Activated CD4-positive, alpha-beta T cell treated with anti-CD3 and anti-CD28 coated beads for 4 hours (primary cell): ENCODE measurements around the gene CBFA2T3.

Source experiments
- DNase-seq, 2 donors: peaks; one replicate each; pipeline ENCODE4 v3.0.0-alpha.2; 2020

CBFA2T3 gene

DNA sequence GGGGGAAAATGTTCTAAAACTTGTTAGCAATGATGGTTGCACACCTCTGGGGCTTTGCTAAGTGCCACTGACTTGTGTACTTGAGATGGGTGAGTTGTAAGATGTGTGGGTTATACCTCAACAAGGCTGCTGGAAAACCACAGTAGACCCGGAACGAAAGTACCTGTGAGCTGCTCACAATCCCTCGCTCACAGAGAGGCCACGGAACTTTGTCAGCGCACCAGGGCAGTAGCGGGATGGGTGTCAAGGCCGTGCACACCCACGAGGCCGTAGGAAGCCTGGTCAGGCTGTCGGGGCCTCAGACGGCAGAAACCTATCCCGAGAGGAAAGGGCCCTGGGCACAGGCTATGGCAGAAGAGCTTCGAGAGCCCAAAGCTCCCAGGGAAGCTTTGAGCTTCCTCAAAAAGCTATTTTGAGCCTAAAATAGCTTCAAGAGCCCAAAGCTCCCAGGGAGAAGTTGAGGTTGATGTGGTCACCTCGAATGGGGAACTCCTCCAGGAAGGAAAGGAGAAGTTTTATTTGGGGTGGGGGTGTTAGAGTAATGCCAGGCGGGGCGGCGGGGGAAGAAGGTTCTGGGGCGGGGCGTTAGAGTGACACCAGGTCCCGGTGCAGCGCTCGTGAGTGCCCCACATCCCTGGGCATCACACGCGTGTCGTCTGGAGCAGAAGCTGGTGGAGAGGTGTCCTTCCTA is 19.0 kb downstream of the CBFA2T3 start:
- no peak for DNase-seq

DNA sequence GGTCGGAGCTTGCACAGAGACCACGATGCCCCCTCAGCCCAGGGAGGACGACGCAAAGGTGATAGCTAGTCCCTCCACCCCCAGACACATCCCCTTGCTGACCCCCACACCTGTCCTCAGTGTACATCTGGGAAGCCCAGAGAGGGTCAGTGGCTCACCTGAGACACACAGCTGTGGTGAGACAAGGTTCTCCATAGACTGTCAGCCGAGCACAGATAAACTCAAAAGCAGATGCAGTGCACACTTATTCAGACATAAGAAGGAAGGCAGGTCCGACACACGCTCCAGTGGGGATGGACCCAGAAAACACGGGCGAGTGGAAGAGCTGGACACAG is 19.6 kb downstream of the CBFA2T3 start:
- DNase-seq = no peak

DNA sequence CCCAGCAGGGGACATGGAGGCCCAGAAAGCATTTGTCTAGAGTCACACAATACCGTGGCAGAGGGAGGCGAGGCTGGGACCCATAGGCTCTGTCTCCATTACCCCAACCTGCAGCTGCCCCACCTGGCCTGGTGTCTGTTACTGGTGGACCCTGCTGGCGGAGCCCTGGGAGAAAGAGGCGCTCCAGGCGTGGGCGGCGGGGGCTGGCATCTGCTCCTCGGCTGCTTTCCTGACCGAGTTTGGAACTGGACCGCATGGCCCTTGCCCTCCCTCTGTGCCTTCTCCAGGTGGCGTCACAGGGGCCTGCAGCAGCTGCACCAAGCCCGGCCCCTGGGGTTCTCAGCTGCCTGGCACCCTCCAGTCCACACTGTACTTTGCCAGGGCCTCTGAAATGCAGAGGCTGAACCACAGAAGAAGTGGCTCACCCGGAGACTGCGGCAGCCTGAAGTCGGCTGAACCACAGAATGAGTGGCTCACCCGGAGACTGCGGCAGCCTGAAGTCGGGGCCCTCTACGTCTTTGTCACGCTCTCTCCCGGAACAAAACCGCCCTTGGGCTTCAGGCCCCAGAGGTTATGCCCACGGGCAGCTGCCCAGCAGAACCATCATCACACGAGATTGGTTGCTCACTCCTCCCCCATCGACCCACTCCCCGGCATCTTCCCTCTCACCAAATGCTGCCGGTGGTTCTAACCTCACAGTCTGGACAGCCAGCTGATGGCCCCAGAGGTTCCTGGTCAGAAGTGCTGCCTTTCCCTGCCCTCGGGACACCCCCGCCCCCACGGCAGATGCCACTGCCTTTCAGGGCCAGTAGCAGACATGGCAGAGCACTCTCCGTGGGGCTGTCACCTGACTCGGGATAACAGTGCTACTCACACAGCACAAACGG is 20.2 kb downstream of the CBFA2T3 start:
- DNase-seq = no peak

DNA sequence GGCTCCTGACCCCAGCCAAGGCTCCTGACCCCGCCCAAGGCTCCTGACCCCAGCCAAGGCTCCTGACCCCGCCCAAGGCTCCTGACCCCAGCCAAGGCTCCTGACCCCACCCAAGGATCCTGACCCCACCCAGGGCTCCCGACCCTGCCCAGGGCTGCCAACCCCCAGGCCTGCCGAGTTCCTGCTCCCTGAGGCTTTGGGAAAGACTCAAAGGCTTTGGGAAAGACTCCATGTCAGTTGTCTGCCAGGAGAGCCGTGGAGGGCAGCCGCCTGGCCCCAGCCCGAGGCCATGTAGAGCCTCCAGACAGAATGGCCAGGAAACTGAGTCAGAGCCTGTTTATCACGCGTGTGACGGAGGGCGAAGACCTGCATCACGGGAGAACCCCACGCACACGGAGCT is 21.1 kb downstream of the CBFA2T3 start:
- no peak for DNase-seq

DNA sequence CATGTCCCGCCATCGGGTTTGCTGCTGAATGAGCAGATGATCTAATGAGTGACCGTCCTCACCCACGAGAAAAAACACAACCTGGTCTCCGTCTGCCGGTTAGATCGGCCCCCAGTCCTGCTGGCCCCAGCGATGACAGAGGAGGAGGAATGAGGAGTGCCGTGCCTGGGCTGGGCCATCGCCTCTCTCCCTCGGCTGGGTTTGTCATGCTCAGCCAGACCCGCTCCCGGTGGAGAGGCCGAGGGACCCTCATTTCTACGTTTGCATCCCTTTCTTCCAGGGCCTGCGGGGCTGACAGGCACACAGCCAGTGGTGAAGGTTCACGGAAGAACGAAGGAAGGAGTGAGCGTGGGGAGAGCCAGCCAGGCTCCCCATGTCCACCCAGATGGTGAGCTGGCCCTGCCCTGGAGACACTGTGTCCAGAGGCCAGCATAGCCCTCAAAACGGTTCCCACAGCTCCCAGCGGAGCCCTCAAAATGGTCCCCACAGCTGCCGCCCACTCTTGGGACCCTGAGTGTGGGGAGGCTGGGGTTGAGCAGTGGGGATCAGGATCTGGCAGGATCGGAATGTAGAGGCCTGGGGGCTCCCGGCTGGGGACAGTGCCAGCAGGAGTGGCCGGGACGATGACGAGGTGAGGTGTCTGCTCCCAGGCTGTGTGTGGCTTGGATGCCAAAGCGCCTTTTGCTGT is 23.9 kb downstream of the CBFA2T3 start:
- no peak for DNase-seq

GRCh38 chr16:88951989-88952388 is 25.0 kb downstream of the CBFA2T3 start:
- no peak for DNase-seq

DNA sequence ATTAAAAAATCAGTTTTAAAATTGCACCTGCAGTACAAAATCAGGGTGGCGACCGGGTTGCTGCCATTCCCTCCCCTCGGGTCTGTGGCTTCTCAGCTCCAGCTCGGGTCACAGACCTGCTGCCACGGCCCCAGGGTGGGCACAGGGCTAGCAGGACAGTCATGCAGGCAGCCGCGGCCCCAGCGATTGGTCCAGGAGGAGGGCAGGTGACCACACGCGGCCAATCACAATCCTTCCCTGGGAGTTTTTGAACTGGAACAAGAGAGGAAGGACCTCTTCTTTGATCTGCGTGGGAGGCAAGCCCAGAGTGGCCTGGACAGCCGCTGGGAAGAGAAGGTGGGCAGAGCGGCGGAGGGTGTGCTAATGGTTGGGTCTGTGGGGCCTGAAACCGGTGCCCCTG is 25.5 kb downstream of the CBFA2T3 start:
- DNase-seq = no peak

DNA sequence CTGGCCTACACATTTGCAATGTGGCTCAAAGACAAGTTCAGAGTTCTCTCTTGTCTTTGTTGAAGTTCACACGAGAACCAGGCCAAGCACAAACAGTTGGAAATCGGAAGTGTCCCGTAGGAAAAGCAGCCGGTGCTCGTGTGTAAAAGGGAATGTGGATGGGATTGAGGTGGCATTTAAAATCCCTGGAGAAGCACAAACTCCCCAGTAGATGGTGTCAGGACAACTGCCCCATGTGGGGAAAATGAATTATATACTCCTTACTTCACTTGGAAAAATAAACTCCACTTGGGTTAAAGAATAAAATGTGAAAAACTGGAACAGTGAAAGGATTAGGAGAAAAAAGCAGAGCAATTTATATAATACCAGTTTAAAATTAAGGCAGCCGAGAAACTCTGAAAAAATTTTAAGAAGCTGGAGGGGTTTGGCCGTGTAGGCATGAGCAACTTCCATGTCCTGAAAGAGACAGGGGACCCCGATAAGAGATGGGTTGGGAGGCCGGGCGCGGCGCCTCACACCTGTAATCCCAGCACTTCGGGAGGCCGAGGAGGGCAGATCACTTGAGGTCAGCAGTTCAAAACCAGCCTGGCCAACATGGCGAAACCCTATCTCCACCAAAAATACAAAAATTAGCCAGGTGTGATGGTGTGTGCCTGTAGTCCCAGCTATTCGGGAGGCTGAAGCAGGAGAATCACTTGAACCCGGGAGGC is 28.1 kb downstream of the CBFA2T3 start:
- DNase-seq = no peak

GRCh38 chr16:88945473-88945872 is 31.5 kb downstream of the CBFA2T3 start:
- no peak for DNase-seq

- no peak for DNase-seq
Measured at GRCh38 chr16:88943741-88944140, 33.3 kb downstream of the CBFA2T3 start.

GRCh38 chr16:88943131-88943664 is 33.8 kb downstream of the CBFA2T3 start:
- no peak for DNase-seq

GRCh38 chr16:88941913-88942909 is 34.8 kb downstream of the CBFA2T3 start:
- DNase-seq = peak; percentile 44 to 46

- peak in 1 of 2 donors; percentile 15 for DNase-seq
Measured at GRCh38 chr16:88940862-88941817, 35.9 kb downstream of the CBFA2T3 start.

- no peak for DNase-seq
Measured at GRCh38 chr16:88939972-88940861, 36.8 kb downstream of the CBFA2T3 start.

- no peak for DNase-seq
Measured at GRCh38 chr16:88939245-88939971, 37.6 kb downstream of the CBFA2T3 start.

DNA sequence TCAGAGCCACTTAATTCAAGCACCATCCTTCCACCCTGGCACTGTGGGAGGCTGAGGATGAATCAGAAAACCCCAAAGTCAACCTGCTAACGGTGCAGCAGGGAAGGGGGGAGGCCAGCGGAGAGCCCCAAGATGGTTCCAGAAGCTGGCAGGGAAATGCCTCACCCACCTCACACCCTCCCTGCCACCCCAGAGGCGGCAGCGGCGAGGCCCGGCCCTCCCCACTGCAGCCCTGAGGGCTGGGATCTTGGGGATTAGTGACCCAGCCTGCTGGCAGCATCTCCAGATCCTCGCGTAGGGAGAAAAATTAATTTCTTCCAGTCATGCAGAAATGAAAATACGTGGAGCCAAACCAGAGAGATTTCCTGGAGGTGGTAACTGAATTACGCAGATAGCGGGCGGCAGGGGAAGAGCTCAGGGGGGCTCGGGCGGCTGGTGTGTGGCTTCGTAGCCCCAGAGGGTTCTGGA is 38.2 kb downstream of the CBFA2T3 start:
- no peak for DNase-seq

DNA sequence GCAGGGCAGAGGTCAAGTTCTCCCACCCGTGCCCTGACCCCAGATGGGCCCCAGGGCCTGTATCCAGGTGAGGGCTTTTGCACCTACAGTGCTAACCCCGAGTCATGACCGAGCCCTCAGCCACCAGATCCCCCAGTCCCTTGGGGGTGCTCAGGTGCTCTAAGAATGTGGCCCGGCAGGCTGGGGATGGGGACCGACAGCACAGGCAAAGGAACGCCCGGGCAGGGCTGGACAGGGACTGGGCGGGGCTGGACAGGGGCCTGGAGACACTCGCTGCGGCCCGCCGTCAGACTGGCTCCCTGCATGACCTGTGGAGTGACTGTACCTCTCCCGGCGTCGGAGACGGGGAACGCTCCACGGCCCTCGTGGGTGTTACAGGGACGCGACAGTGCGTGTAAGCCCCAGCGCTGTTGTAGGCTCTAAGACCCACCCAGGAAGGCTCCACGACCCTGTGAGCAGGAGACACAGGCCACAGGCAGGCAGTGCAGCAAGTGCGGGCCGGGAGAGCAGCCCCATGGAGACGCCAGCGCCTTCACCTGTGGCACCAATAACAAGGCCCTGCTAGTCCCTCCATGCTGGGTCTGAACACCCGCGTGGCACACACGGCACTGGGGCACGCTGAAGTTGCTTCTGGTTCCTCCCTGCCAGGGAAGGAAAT is 38.8 kb downstream of the CBFA2T3 start:
- DNase-seq = no peak

GRCh38 chr16:88937206-88937621 is 39.8 kb downstream of the CBFA2T3 start:
- DNase-seq = no peak
